LNCAP (cell line): Measurements from ENCODE around the gene TRHDE.

Experiments used
- CTCF ChIP-seq: fragments of 450-650 bp; IDR thresholded peaks from 2 replicates; pipeline ENCODE4 v1.5.1; 2017; ENCODE audit warnings: mild to moderate bottlenecking

Gene TRHDE

GRCh38 chr12:72444125-72444524 lies 172.0 kb downstream of the TRHDE start:
- no peak for TF ChIP-seq CTCF

GRCh38 chr12:72444566-72444965 lies 172.4 kb downstream of the TRHDE start:
- no peak for TF ChIP-seq CTCF

GRCh38 chr12:72448089-72448488 lies 175.9 kb downstream of the TRHDE start:
- no peak for TF ChIP-seq CTCF

GRCh38 chr12:72448805-72449204 lies 176.6 kb downstream of the TRHDE start:
- no peak for TF ChIP-seq CTCF

- TF ChIP-seq CTCF = no peak
Observed at GRCh38 chr12:72453066-72453465, 180.9 kb downstream of the TRHDE start.

- TF ChIP-seq CTCF = no peak
Observed at GRCh38 chr12:72453550-72453949, 181.4 kb downstream of the TRHDE start.

- no peak for TF ChIP-seq CTCF
Observed at GRCh38 chr12:72464471-72464870, 192.3 kb downstream of the TRHDE start.

- no peak for TF ChIP-seq CTCF
Observed at GRCh38 chr12:72465155-72465554, 193.0 kb downstream of the TRHDE start.
